B cell (primary cell): ENCODE results near the gene ERBB4. TPM values are rescaled to one million over a fixed set of nuclear protein-coding genes. Genes with fewer than 3 reads are reported as not detected.

ENCODE experiments used
- ATAC-seq: fragments of 200-7000 bp; cut with Tn5 transposase; one replicate; pipeline ENCODE4 v1.10.0; 2021; ENCODE audit warnings: low read depth, mild to moderate bottlenecking, moderate number of reproducible peaks, moderate library complexity
- CTCF ChIA-PET: fragments of 350-600 bp; sonication (Branson Sonifier 250); formaldehyde crosslinking; loops from one replicate; lab custom pipeline; 2021; ENCODE audit warnings: antibody characterized with exemption, inconsistent platforms; lab: Charles Lee
- POLR2A ChIA-PET: fragments of 350-600 bp; sonication (Branson Sonifier 250); formaldehyde crosslinking; loops from one replicate; lab custom pipeline; 2021; ENCODE audit warnings: antibody characterized with exemption; lab: Charles Lee
- DNase-seq: peaks from one replicate; pipeline ENCODE4 v3.0.0; 2013
- H2AFZ ChIP-seq: 2 replicates; pipeline ENCODE4 v1.6.1; 2012; ENCODE audit warnings: mild to moderate bottlenecking, low read depth, low read length; ENCODE audit not compliant: insufficient read depth, poor library complexity, severe bottlenecking
- H3K27ac ChIP-seq, 2 donors: 1 replicate in 1 of 2; 2 replicates in 1 of 2; pipeline ENCODE4 v1.5.1; 2012 to 2013; ENCODE audit warnings: low read length in 2 of 2, mild to moderate bottlenecking in 2 of 2, moderate library complexity in 1 of 2
- H3K27me3 ChIP-seq, 4 experiments: fragments of 200-600 bp in 1 of 4; sonication (generic) in 1 of 4; replicated peaks in 1 of 4; 1 replicate in 2 of 4; 2 replicates in 2 of 4; pipeline versions ENCODE4 v1.6.1 to v1.7.0; 2013 to 2016; ENCODE audit warnings: low read length in 3 of 4, mild to moderate bottlenecking in 2 of 4, mixed read lengths in 1 of 4, moderate library complexity in 1 of 4; ENCODE audit not compliant: insufficient read depth in 4 of 4, control insufficient read depth in 3 of 4; ENCODE audit errors: control extremely low read depth in 1 of 4
- H3K36me3 ChIP-seq, 2 experiments: replicated peaks in 1 of 2; 1 replicate in 1 of 2; 2 replicates in 1 of 2; pipeline versions ENCODE4 v1.6.1 to v1.7.1; 2013; ENCODE audit warnings: low read length in 1 of 2; ENCODE audit not compliant: insufficient read depth in 2 of 2, control insufficient read depth in 1 of 2; ENCODE audit errors: control extremely low read depth in 1 of 2, extremely low read depth in 1 of 2
- H3K4me1 ChIP-seq, 2 donors: fragments of 200-600 bp in 1 of 2; sonication (generic) in 1 of 2; 1 replicate in 1 of 2; 2 replicates in 1 of 2; pipeline versions ENCODE4 v1.5.1 to v1.6.1; 2013 to 2017; ENCODE audit warnings: low read length in 2 of 2; ENCODE audit not compliant: control insufficient read depth in 2 of 2, insufficient read depth in 2 of 2
- H3K4me2 ChIP-seq: replicated peaks from 2 replicates; pipeline ENCODE3; 2012; ENCODE audit warnings: mild to moderate bottlenecking, low read depth, low read length; ENCODE audit not compliant: poor library complexity, severe bottlenecking
- H3K4me3 ChIP-seq, 5 experiments: fragments of 200-600 bp in 1 of 5; sonication (generic) in 1 of 5; 1 replicate in 3 of 5; 2 replicates in 2 of 5; pipeline versions ENCODE4 v1.5.1 to v1.7.0; 2011 to 2016; ENCODE audit warnings: low read length in 4 of 5, mild to moderate bottlenecking in 4 of 5, low read depth in 2 of 5, control low read depth in 1 of 5, moderate library complexity in 1 of 5; ENCODE audit not compliant: insufficient read depth in 1 of 5; ENCODE audit errors: control extremely low read depth in 1 of 5, extremely low read depth in 1 of 5
- H3K79me2 ChIP-seq: fragments of 200-600 bp; sonication (generic); one replicate; pipeline ENCODE4 v1.6.0; 2016; ENCODE audit warnings: low read length; ENCODE audit not compliant: control insufficient read depth, insufficient read depth
- H3K9ac ChIP-seq: fragments of 200-600 bp; sonication (generic); 2 replicates; pipeline ENCODE4 v1.6.1; 2017; ENCODE audit warnings: mild to moderate bottlenecking, low read length, moderate library complexity
- H3K9me3 ChIP-seq, 3 donors: one replicate each; pipeline versions ENCODE4 v1.6.1 to v1.7.1; 2013; ENCODE audit warnings: low read length in 2 of 3; ENCODE audit not compliant: control insufficient read depth in 2 of 3, insufficient read depth in 1 of 3; ENCODE audit errors: control extremely low read depth in 1 of 3
- H4K20me1 ChIP-seq: 2 replicates; pipeline ENCODE4 v1.6.0; 2012; ENCODE audit warnings: mild to moderate bottlenecking, low read length; ENCODE audit not compliant: insufficient read depth, control insufficient read depth, poor library complexity, severe bottlenecking
- H3K27ac Mint-ChIP-seq: one replicate; pipeline ENCODE4 v1.8.0; 2021; ENCODE audit warnings: mixed read lengths
- H3K27me3 Mint-ChIP-seq: one replicate; pipeline ENCODE4 v1.8.0; 2021; ENCODE audit warnings: mixed read lengths
- H3K4me1 Mint-ChIP-seq: one replicate; pipeline ENCODE4 v1.8.0; 2021; ENCODE audit warnings: mixed read lengths
- H3K4me3 Mint-ChIP-seq: one replicate; pipeline ENCODE4 v1.8.0; 2021; ENCODE audit warnings: mixed read lengths
- H3K9me3 Mint-ChIP-seq: one replicate; pipeline ENCODE4 v1.8.0; 2022; ENCODE audit warnings: mixed read lengths; ENCODE audit not compliant: insufficient read depth
- CTCF ChIP-seq: fragments of 200-600 bp; IDR thresholded peaks from one replicate; pipeline ENCODE4 v1.8.0; 2022; ENCODE audit warnings: antibody characterized with exemption, mild to moderate bottlenecking
- EZH2 ChIP-seq: IDR thresholded peaks from 2 replicates; pipeline ENCODE4 v1.6.1; 2012; ENCODE audit warnings: borderline replicate concordance, low read depth, mild to moderate bottlenecking, moderate library complexity, low read length; ENCODE audit not compliant: insufficient read depth, poor library complexity, severe bottlenecking
- WGBS: methylation state at CpG from one replicate; pipeline ENCODE4 v1.1.5; 2013; ENCODE audit warnings: missing lambda C conversion rate; ENCODE audit not compliant: insufficient coverage; 5-methylcytosine and 5-hydroxymethylcytosine counted together
- intact Hi-C: fragments of 100-400 bp; cut with micrococcal nuclease; formaldehyde crosslinking; loops from one replicate; pipeline ENCODE4 v1.10.0; 2022
- polyA plus RNA-seq: library from polyadenylated mRNA; depleted of rRNA; stranded (reverse); fragments of >200 nt; gene quantifications from 2 replicates; pipeline ENCODE4 v1.2.3, GENCODE V29; 2012
- total RNA-seq, 2 donors: library from RNA; stranded (reverse); fragments of 120-200 nt in 1 of 2; gene quantifications; 1 replicate in 1 of 2; 2 replicates in 1 of 2; pipeline versions ENCODE4 v1.2.3 to v1.2.4, GENCODE V29; 2013 to 2022

The ERBB4 gene
- total and polyA plus RNA-seq, 2 donors (not counting 1 experiment from before 2014, with no cell fraction given), result not detected

- DNase-seq (no peak), ATAC-seq (no peak)
- Histone ChIP-seq H3K4me1 (no peaks in the 10 kb centered on the region), H3K36me3 (no peaks in the 10 kb centered on the region), H3K9ac (no peak overlapping the region), H3K27ac (no peak overlapping the region), H2AFZ (no peak overlapping the region), H3K9me3 (no peaks in the 10 kb centered on the region), H3K4me2 (no peak overlapping the region), H3K4me3 (no peak overlapping the region), H3K27me3 (no peaks in the 10 kb centered on the region), H4K20me1 (no peaks in the 10 kb centered on the region), H3K79me2 (no peaks in the 10 kb centered on the region)
- CTCF ChIA-PET, result no interaction called here
- Mint-ChIP-seq H3K27ac (no peak overlapping the region), H3K4me3 (no peak overlapping the region), H3K27me3 (no peaks in the 10 kb centered on the region), H3K9me3 (peaks cover 2% of the 10 kb centered on the region), H3K4me1 (no peaks in the 10 kb centered on the region)
- intact Hi-C loops, result no loop called here
- no CpG with 5 or more reads among the region's 3 CpGs for WGBS
- POLR2A ChIA-PET, result no interaction called here
- no peak for TF ChIP-seq EZH2
- no peak for TF ChIP-seq CTCF
These were observed 974.2 kb downstream of the ERBB4 start for GRCh38 chr2:211564441-211564840.

GRCh38 chr2:211545582-211545981 lies 993.0 kb downstream of the ERBB4 start:
- ChIA-PET POLR2A (no interaction called here), CTCF (interaction anchor here (0.9 kb wide), 1 partner anchor 22 kb away, joined by 3 read pairs; no protein-coding TSS in a partner anchor)
- H3K36me3 ChIP-seq, result no peaks in the 10 kb centered on the region
- H3K27me3 Mint-ChIP-seq, result no peaks in the 10 kb centered on the region
- no peak overlapping the region for H3K4me3 Mint-ChIP-seq
- no peaks in the 10 kb centered on the region for H3K9me3 ChIP-seq
- no peaks in the 10 kb centered on the region for H3K4me1 ChIP-seq
- no peaks in the 10 kb centered on the region for H3K79me2 ChIP-seq
- H2AFZ ChIP-seq, result no peak overlapping the region
- no peaks in the 10 kb centered on the region for H3K27me3 ChIP-seq
- no peak overlapping the region for H3K4me3 ChIP-seq
- no peak for DNase-seq
- H3K9ac ChIP-seq, result no peak overlapping the region
- 100% methylated on average over 2 of the region's 3 CpGs for WGBS
- no peaks in the 10 kb centered on the region for H4K20me1 ChIP-seq
- H3K4me1 Mint-ChIP-seq, result no peaks in the 10 kb centered on the region
- TF ChIP-seq EZH2 (no peak), CTCF (no peak)
- intact Hi-C loops, result no loop called here
- H3K27ac ChIP-seq, result no peak overlapping the region
- no peak overlapping the region for H3K4me2 ChIP-seq
- no peak overlapping the region for H3K27ac Mint-ChIP-seq
- no peak for ATAC-seq
- H3K9me3 Mint-ChIP-seq, result no peaks in the 10 kb centered on the region
